Sigmoid colon (tissue), 7 donors: ENCODE data around the gene ADGRG3. TPM values are rescaled to one million over a fixed set of nuclear protein-coding genes. Genes with fewer than 3 reads are reported as not detected.
A peak's percentile ranks its signal among the peaks of the same experiment; 100 is the strongest.

Experiments used
- DNase-seq: peaks from one replicate; pipeline ENCODE4 v3.0.0-alpha.2; 2019
- H3K27ac ChIP-seq, 4 donors: fragments of 200-600 bp; sonication (generic); one replicate each; pipeline ENCODE4 v1.5.1; 2016 to 2019; ENCODE audit warnings: mild to moderate bottlenecking in 1 of 4
- H3K27me3 ChIP-seq, 3 donors: fragments of 200-600 bp; sonication (generic); one replicate each; pipeline ENCODE4 v1.5.1; 2019; ENCODE audit warnings: mild to moderate bottlenecking in 1 of 3
- H3K36me3 ChIP-seq, 4 donors: fragments of 200-600 bp; sonication (generic); one replicate each; pipeline ENCODE4 v1.5.1; 2016 to 2019
- H3K4me1 ChIP-seq, 4 donors: fragments of 200-600 bp; sonication (generic); one replicate each; pipeline ENCODE4 v1.5.1; 2017 to 2019
- H3K4me3 ChIP-seq, 4 donors: fragments of 200-600 bp; sonication (generic); one replicate each; pipeline ENCODE4 v1.5.1; 2017 to 2019; ENCODE audit warnings: mild to moderate bottlenecking in 2 of 4, moderate library complexity in 1 of 4
- H3K9me3 ChIP-seq, 4 donors: fragments of 200-600 bp in 3 of 4; sonication (generic) in 3 of 4; one replicate each; pipeline versions ENCODE4 v1.5.1 to v1.6.1; 2013 to 2019
- CTCF ChIP-seq, 4 experiments: fragments of 450-650 bp in 3 of 4; fragments of 200-600 bp in 1 of 4; IDR thresholded peaks; one replicate each; pipeline ENCODE4 v1.5.1; 2016 to 2019; ENCODE audit warnings: antibody characterized with exemption in 4 of 4, mild to moderate bottlenecking in 3 of 4, moderate library complexity in 2 of 4
- EP300 ChIP-seq, 4 donors: sonication (generic); formaldehyde crosslinking; IDR thresholded peaks; one replicate each; pipeline ENCODE4 v1.6.1; 2017; ENCODE audit warnings: antibody characterized with exemption in 4 of 4
- POLR2A ChIP-seq, 2 donors: fragments of 450-650 bp; IDR thresholded peaks; one replicate each; pipeline ENCODE4 v1.6.1; 2016; ENCODE audit warnings: antibody characterized with exemption in 2 of 2, mild to moderate bottlenecking in 2 of 2, moderate library complexity in 2 of 2
- POLR2AphosphoS5 ChIP-seq, 4 donors: sonication (generic); formaldehyde crosslinking; IDR thresholded peaks; one replicate each; pipeline ENCODE4 v1.6.1; 2017; ENCODE audit warnings: antibody characterized with exemption in 4 of 4
- WGBS, 2 donors: extraction: QIAGEN DNeasy Blood & Tissue Kit; methylation state at CpG; one replicate each; pipeline ENCODE4 v1.1.7; 2013; 5-methylcytosine and 5-hydroxymethylcytosine counted together
- intact Hi-C: fragments of 100-400 bp; cut with DNase I; formaldehyde crosslinking; loops from one replicate; pipeline ENCODE4 v1.15.1; 2023
- polyA plus RNA-seq, 3 donors: library from polyadenylated mRNA; stranded (reverse); fragments of 200-250 nt; gene quantifications; one replicate each; pipeline ENCODE4 v1.2.3, GENCODE V29; 2013
- total RNA-seq, 4 donors: library from RNA; depleted of rRNA; stranded (reverse); fragments of >200 nt; gene quantifications; one replicate each; pipeline ENCODE4 v1.1.0, GENCODE V29; 2016
- donor health status: healthy with polysubstance abuse.
- donor health status: Bipolar disorder and iron deficiency.
- donor health status: healthy.

ADGRG3 gene
- total and polyA plus RNA-seq, 7 donors: 0.69 to 6.6 (median 3.6) TPM

GRCh38 chr16:57637020-57637419 lies 31.1 kb upstream of the ADGRG3 start:
- Histone ChIP-seq H3K27ac (peak overlapping the region; percentile 20 to 63 (median 35)), H3K4me3 (no peak overlapping the region), H3K27me3 (peaks cover 0 to 46% (median 3%) of the 10 kb centered on the region in 3 donors), H3K4me1 (peaks cover 0 to 8% (median 3%) of the 10 kb centered on the region in 4 donors), H3K36me3 (no peaks in the 10 kb centered on the region), H3K9me3 (no peaks in the 10 kb centered on the region)
- intact Hi-C loops: no loop called here
- no peak for DNase-seq
- no peak for TF ChIP-seq EP300 (IDR thresholded peaks at IDR 0.05)
- TF ChIP-seq POLR2AphosphoS5 (IDR thresholded peaks at IDR 0.05): no peak
- TF ChIP-seq CTCF (IDR thresholded peaks at IDR 0.05): no peak
- 66 to 74% methylated on average over 8 of the region's 8 CpGs for WGBS, 2 donors

- H3K4me3 ChIP-seq: no peak overlapping the region
- 53 to 65% methylated on average over 8 of the region's 8 CpGs for WGBS, 2 donors
- peaks cover 0 to 44% (median 3%) of the 10 kb centered on the region in 3 donors for H3K27me3 ChIP-seq
- TF ChIP-seq POLR2AphosphoS5 (IDR thresholded peaks at IDR 0.05) (peak in 2 of 4 donors; percentile 24 to 33), EP300 (IDR thresholded peaks at IDR 0.05) (no peak), CTCF (IDR thresholded peaks at IDR 0.05) (no peak)
- H3K27ac ChIP-seq: peak overlapping the region; percentile 20 to 63 (median 38)
- intact Hi-C loops: no loop called here
- peaks cover 0 to 8% (median 3%) of the 10 kb centered on the region in 4 donors for H3K4me1 ChIP-seq
- DNase-seq: peak; percentile 72
- H3K9me3 ChIP-seq: no peaks in the 10 kb centered on the region
- H3K36me3 ChIP-seq: no peaks in the 10 kb centered on the region
Measured at GRCh38 chr16:57637424-57637823, 30.7 kb upstream of the ADGRG3 start.

GRCh38 chr16:57637965-57638364 lies 30.1 kb upstream of the ADGRG3 start:
- Histone ChIP-seq H3K9me3 (no peaks in the 10 kb centered on the region), H3K27me3 (peaks cover 0 to 44% (median 3%) of the 10 kb centered on the region in 3 donors), H3K27ac (peak overlapping the region; percentile 20 to 63 (median 38)), H3K4me3 (no peak overlapping the region), H3K36me3 (no peaks in the 10 kb centered on the region), H3K4me1 (peaks cover 0 to 8% (median 3%) of the 10 kb centered on the region in 4 donors)
- intact Hi-C loops: no loop called here
- DNase-seq: no peak
- WGBS, 2 donors: 87% methylated on average over 6 of the region's 6 CpGs
- TF ChIP-seq EP300 (IDR thresholded peaks at IDR 0.05) (no peak), CTCF (IDR thresholded peaks at IDR 0.05) (no peak), POLR2AphosphoS5 (IDR thresholded peaks at IDR 0.05) (no peak), POLR2A (IDR thresholded peaks at IDR 0.05) (no peak)

- Histone ChIP-seq H3K9me3 (no peaks in the 10 kb centered on the region), H3K4me3 (no peak overlapping the region), H3K27me3 (peaks cover 0 to 44% (median 3%) of the 10 kb centered on the region in 3 donors), H3K36me3 (no peaks in the 10 kb centered on the region), H3K4me1 (peaks cover 0 to 8% (median 3%) of the 10 kb centered on the region in 4 donors), H3K27ac (peak overlapping the region in 1 of 4 donors; percentile 63)
- intact Hi-C loops: no loop called here
- DNase-seq: no peak
- no peak for TF ChIP-seq CTCF (IDR thresholded peaks at IDR 0.05)
- TF ChIP-seq EP300 (IDR thresholded peaks at IDR 0.05): no peak
- TF ChIP-seq POLR2A (IDR thresholded peaks at IDR 0.05): no peak
- TF ChIP-seq POLR2AphosphoS5 (IDR thresholded peaks at IDR 0.05): no peak
- WGBS, 2 donors: 82 to 92% methylated on average over 2 of the region's 2 CpGs
Measured at GRCh38 chr16:57638381-57638780, 29.7 kb upstream of the ADGRG3 start.
